CD4-positive, CD25-positive, alpha-beta regulatory T cell (primary cell): Measurements from ENCODE around the gene DLG1. TPM values are rescaled to one million over a fixed set of nuclear protein-coding genes. Genes with fewer than 3 reads are reported as not detected.
A peak's percentile ranks its signal among the peaks of the same experiment; 100 is the strongest.

Experiments
- ATAC-seq, 2 donors: fragments of 150-1000 bp; cut with Tn5 transposase; one replicate each; pipeline ENCODE4 v1.10.0; 2021; ENCODE audit warnings: low read depth in 2 of 2, moderate number of reproducible peaks in 2 of 2, moderate library complexity in 1 of 2
- DNase-seq, 3 donors: peaks; one replicate each; pipeline versions ENCODE4 v3.0.0 to v3.0.0-alpha.2; 2012 to 2022; ENCODE audit warnings: mixed read lengths in 1 of 3
- H3K27ac ChIP-seq: one replicate; pipeline ENCODE4 v1.7.0; 2013; ENCODE audit warnings: mild to moderate bottlenecking, low read length; ENCODE audit not compliant: insufficient read depth, poor library complexity, severe bottlenecking
- H3K27me3 ChIP-seq: one replicate; pipeline ENCODE4 v1.7.0; 2013; ENCODE audit warnings: low read length; ENCODE audit not compliant: control insufficient read depth, insufficient read depth
- H3K36me3 ChIP-seq: one replicate; pipeline ENCODE4 v1.7.0; 2013; ENCODE audit warnings: mild to moderate bottlenecking, low read length, moderate library complexity; ENCODE audit not compliant: control insufficient read depth, insufficient read depth
- H3K4me1 ChIP-seq: 2 replicates; pipeline ENCODE4 v1.7.0; 2013; ENCODE audit warnings: mild to moderate bottlenecking, low read length; ENCODE audit not compliant: insufficient read depth, control insufficient read depth, poor library complexity, severe bottlenecking
- H3K4me3 ChIP-seq: one replicate; pipeline ENCODE4 v1.7.0; 2013; ENCODE audit warnings: low read depth, mild to moderate bottlenecking, low read length, moderate library complexity
- H3K9me3 ChIP-seq, 2 experiments: 1 replicate in 1 of 2; 2 replicates in 1 of 2; pipeline ENCODE4 v1.7.0; 2013; ENCODE audit warnings: low read length in 2 of 2, mild to moderate bottlenecking in 1 of 2, moderate library complexity in 1 of 2; ENCODE audit not compliant: control insufficient read depth in 2 of 2
- H3K27ac Mint-ChIP-seq, 3 donors: one replicate each; pipeline ENCODE4 v1.8.0; 2020 to 2022; ENCODE audit warnings: mild to moderate bottlenecking in 3 of 3, mixed read lengths in 3 of 3, moderate library complexity in 2 of 3
- H3K27me3 Mint-ChIP-seq: one replicate; pipeline ENCODE4 v1.8.0; 2022; ENCODE audit warnings: mild to moderate bottlenecking, mixed read lengths
- H3K36me3 Mint-ChIP-seq: one replicate; pipeline ENCODE4 v1.8.0; 2020; ENCODE audit warnings: mixed read lengths
- H3K4me1 Mint-ChIP-seq, 4 donors: one replicate each; pipeline ENCODE4 v1.8.0; 2020 to 2022; ENCODE audit warnings: mixed read lengths in 4 of 4, mild to moderate bottlenecking in 1 of 4
- H3K4me3 Mint-ChIP-seq, 4 donors: one replicate each; pipeline ENCODE4 v1.8.0; 2020 to 2022; ENCODE audit warnings: mild to moderate bottlenecking in 4 of 4, mixed read lengths in 4 of 4, moderate library complexity in 3 of 4
- H3K9me3 Mint-ChIP-seq, 7 donors: one replicate each; pipeline ENCODE4 v1.8.0; 2020 to 2022; ENCODE audit warnings: mixed read lengths in 7 of 7, mild to moderate bottlenecking in 3 of 7, moderate library complexity in 2 of 7
- polyA plus RNA-seq, 4 donors: library from polyadenylated mRNA; unstranded; fragments of 300-500 nt; fragmentation: Illumina TruSeq; gene quantifications; one replicate each; pipeline ENCODE4 v1.2.3, GENCODE V29; 2021
- total RNA-seq: library from RNA; stranded (reverse); gene quantifications from one replicate; pipeline ENCODE4 v1.2.3, GENCODE V29; 2022

The DLG1 gene
- total and polyA plus RNA-seq, 5 donors from 2014 or later, result 25.2 to 106 (median 30.5) TPM

- H3K4me1 Mint-ChIP-seq, result peaks cover 21 to 36% (median 30%) of the 10 kb centered on the region in 4 donors
- no peak overlapping the region for H3K27ac ChIP-seq
- DNase-seq (no peak), ATAC-seq (no peak)
- peak overlapping the region in 2 of 3 donors; percentile 16 to 76 for H3K27ac Mint-ChIP-seq
- H3K27me3 Mint-ChIP-seq, result no peaks in the 10 kb centered on the region
- peaks cover 3% of the 10 kb centered on the region for H3K36me3 ChIP-seq
- H3K4me1 ChIP-seq, result no peaks in the 10 kb centered on the region
- H3K9me3 Mint-ChIP-seq, result no peaks in the 10 kb centered on the region
- H3K4me3 Mint-ChIP-seq, result no peak overlapping the region
- no peaks in the 10 kb centered on the region for H3K27me3 ChIP-seq
- H3K36me3 Mint-ChIP-seq, result peaks cover 20% of the 10 kb centered on the region
- no peak overlapping the region for H3K4me3 ChIP-seq
- H3K9me3 ChIP-seq, result no peaks in the 10 kb centered on the region
These were observed 130.3 kb downstream of the DLG1 start for GRCh38 chr3:197168063-197168462.

- Histone ChIP-seq H3K9me3 (no peaks in the 10 kb centered on the region), H3K27me3 (no peaks in the 10 kb centered on the region), H3K36me3 (peaks cover 3% of the 10 kb centered on the region), H3K4me1 (no peaks in the 10 kb centered on the region), H3K4me3 (no peak overlapping the region), H3K27ac (no peak overlapping the region)
- Mint-ChIP-seq H3K9me3 (no peaks in the 10 kb centered on the region), H3K4me3 (no peak overlapping the region), H3K36me3 (peaks cover 25% of the 10 kb centered on the region), H3K27me3 (no peaks in the 10 kb centered on the region), H3K4me1 (peaks cover 23 to 36% (median 29%) of the 10 kb centered on the region in 4 donors), H3K27ac (peak overlapping the region in 2 of 3 donors; percentile 20 to 76)
- ATAC-seq (no peak), DNase-seq (no peak)
These were observed 130.9 kb downstream of the DLG1 start for GRCh38 chr3:197167549-197167948.

GRCh38 chr3:197165890-197166289 lies 132.5 kb downstream of the DLG1 start:
- Mint-ChIP-seq H3K36me3 (peaks cover 25% of the 10 kb centered on the region), H3K9me3 (no peaks in the 10 kb centered on the region), H3K27ac (no peak overlapping the region), H3K4me1 (peaks cover 24 to 41% (median 30%) of the 10 kb centered on the region in 4 donors), H3K27me3 (no peaks in the 10 kb centered on the region), H3K4me3 (no peak overlapping the region)
- peaks cover 3% of the 10 kb centered on the region for H3K36me3 ChIP-seq
- ATAC-seq (no peak), DNase-seq (no peak)
- no peaks in the 10 kb centered on the region for H3K27me3 ChIP-seq
- no peaks in the 10 kb centered on the region for H3K9me3 ChIP-seq
- no peaks in the 10 kb centered on the region for H3K4me1 ChIP-seq
- no peak overlapping the region for H3K4me3 ChIP-seq
- no peak overlapping the region for H3K27ac ChIP-seq

- peaks cover 2 to 29% (median 12%) of the 10 kb centered on the region in 7 donors for H3K9me3 Mint-ChIP-seq
- no peak for DNase-seq
- H3K27me3 ChIP-seq, result no peaks in the 10 kb centered on the region
- H3K4me1 Mint-ChIP-seq, result peaks cover 9 to 16% (median 12%) of the 10 kb centered on the region in 4 donors
- H3K27me3 Mint-ChIP-seq, result no peaks in the 10 kb centered on the region
- peaks cover 26 to 32% of the 10 kb centered on the region in 2 experiments for H3K9me3 ChIP-seq
- no peak overlapping the region for H3K27ac ChIP-seq
- no peak overlapping the region for H3K4me3 ChIP-seq
- peaks cover 25% of the 10 kb centered on the region for H3K36me3 ChIP-seq
- no peaks in the 10 kb centered on the region for H3K4me1 ChIP-seq
- no peak overlapping the region for H3K27ac Mint-ChIP-seq
- H3K4me3 Mint-ChIP-seq, result no peak overlapping the region
- peaks cover 39% of the 10 kb centered on the region for H3K36me3 Mint-ChIP-seq
- ATAC-seq, result no peak
These were observed 143.4 kb downstream of the DLG1 start for GRCh38 chr3:197155046-197155445.

GRCh38 chr3:197151580-197151979 lies 146.8 kb downstream of the DLG1 start:
- Histone ChIP-seq H3K36me3 (peaks cover 17% of the 10 kb centered on the region), H3K9me3 (peaks cover 13 to 18% of the 10 kb centered on the region in 2 experiments), H3K4me1 (no peaks in the 10 kb centered on the region), H3K4me3 (no peak overlapping the region), H3K27ac (no peak overlapping the region), H3K27me3 (no peaks in the 10 kb centered on the region)
- Mint-ChIP-seq H3K27ac (no peak overlapping the region), H3K27me3 (no peaks in the 10 kb centered on the region), H3K4me1 (peaks cover 12 to 23% (median 14%) of the 10 kb centered on the region in 4 donors), H3K36me3 (peaks cover 34% of the 10 kb centered on the region), H3K9me3 (peaks cover 2 to 17% (median 8%) of the 10 kb centered on the region in 7 donors), H3K4me3 (no peak overlapping the region)
- DNase-seq (no peak), ATAC-seq (no peak)

GRCh38 chr3:197149528-197149927 lies 148.9 kb downstream of the DLG1 start:
- Histone ChIP-seq H3K4me3 (no peak overlapping the region), H3K27me3 (no peaks in the 10 kb centered on the region), H3K4me1 (no peaks in the 10 kb centered on the region), H3K9me3 (peaks cover 0 to under 1% of the 10 kb centered on the region in 2 experiments), H3K27ac (no peak overlapping the region), H3K36me3 (peaks cover 5% of the 10 kb centered on the region)
- H3K36me3 Mint-ChIP-seq, result peaks cover 25% of the 10 kb centered on the region
- DNase-seq, result no peak
- peaks cover 0 to 6% (median under 1%) of the 10 kb centered on the region in 7 donors for H3K9me3 Mint-ChIP-seq
- no peak overlapping the region for H3K4me3 Mint-ChIP-seq
- H3K27me3 Mint-ChIP-seq, result no peaks in the 10 kb centered on the region
- ATAC-seq, result no peak
- no peak overlapping the region for H3K27ac Mint-ChIP-seq
- peaks cover 15 to 33% (median 21%) of the 10 kb centered on the region in 4 donors for H3K4me1 Mint-ChIP-seq

- DNase-seq (no peak), ATAC-seq (no peak)
- peak overlapping the region in 2 of 3 donors; percentile 26 to 71 for H3K27ac Mint-ChIP-seq
- peaks cover 22 to 30% (median 27%) of the 10 kb centered on the region in 4 donors for H3K4me1 Mint-ChIP-seq
- Histone ChIP-seq H3K27me3 (no peaks in the 10 kb centered on the region), H3K27ac (no peak overlapping the region), H3K36me3 (peaks cover 21% of the 10 kb centered on the region), H3K4me3 (no peak overlapping the region), H3K4me1 (no peaks in the 10 kb centered on the region), H3K9me3 (no peaks in the 10 kb centered on the region)
- peaks cover 0 to 4% (median 0%) of the 10 kb centered on the region in 7 donors for H3K9me3 Mint-ChIP-seq
- no peaks in the 10 kb centered on the region for H3K27me3 Mint-ChIP-seq
- peaks cover 30% of the 10 kb centered on the region for H3K36me3 Mint-ChIP-seq
- no peak overlapping the region for H3K4me3 Mint-ChIP-seq
These were observed 154.2 kb downstream of the DLG1 start for GRCh38 chr3:197144188-197144587.

- Mint-ChIP-seq H3K4me1 (peaks cover 7 to 18% (median 13%) of the 10 kb centered on the region in 4 donors), H3K36me3 (peaks cover 49% of the 10 kb centered on the region), H3K9me3 (peaks cover 0 to 14% (median 4%) of the 10 kb centered on the region in 7 donors), H3K27ac (no peak overlapping the region), H3K27me3 (no peaks in the 10 kb centered on the region), H3K4me3 (no peak overlapping the region)
- Histone ChIP-seq H3K27me3 (no peaks in the 10 kb centered on the region), H3K36me3 (peaks cover 59% of the 10 kb centered on the region), H3K27ac (no peak overlapping the region), H3K9me3 (peaks cover 13 to 15% of the 10 kb centered on the region in 2 experiments), H3K4me3 (no peak overlapping the region), H3K4me1 (no peaks in the 10 kb centered on the region)
- DNase-seq, result no peak
- ATAC-seq, result no peak
These were observed 158.8 kb downstream of the DLG1 start for GRCh38 chr3:197139586-197139985.
